Measurements from ENCODE around the gene HDHD5.

GRCh38 chr22:17118342-17118741 is 40.7 kb downstream of the HDHD5 start:
- TF ChIP-seq, protein P1, sequence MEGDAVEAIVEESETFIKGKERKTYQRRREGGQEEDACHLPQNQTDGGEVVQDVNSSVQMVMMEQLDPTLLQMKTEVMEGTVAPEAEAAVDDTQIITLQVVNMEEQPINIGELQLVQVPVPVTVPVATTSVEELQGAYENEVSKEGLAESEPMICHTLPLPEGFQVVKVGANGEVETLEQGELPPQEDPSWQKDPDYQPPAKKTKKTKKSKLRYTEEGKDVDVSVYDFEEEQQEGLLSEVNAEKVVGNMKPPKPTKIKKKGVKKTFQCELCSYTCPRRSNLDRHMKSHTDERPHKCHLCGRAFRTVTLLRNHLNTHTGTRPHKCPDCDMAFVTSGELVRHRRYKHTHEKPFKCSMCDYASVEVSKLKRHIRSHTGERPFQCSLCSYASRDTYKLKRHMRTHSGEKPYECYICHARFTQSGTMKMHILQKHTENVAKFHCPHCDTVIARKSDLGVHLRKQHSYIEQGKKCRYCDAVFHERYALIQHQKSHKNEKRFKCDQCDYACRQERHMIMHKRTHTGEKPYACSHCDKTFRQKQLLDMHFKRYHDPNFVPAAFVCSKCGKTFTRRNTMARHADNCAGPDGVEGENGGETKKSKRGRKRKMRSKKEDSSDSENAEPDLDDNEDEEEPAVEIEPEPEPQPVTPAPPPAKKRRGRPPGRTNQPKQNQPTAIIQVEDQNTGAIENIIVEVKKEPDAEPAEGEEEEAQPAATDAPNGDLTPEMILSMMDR (conservative IDR thresholded peaks at IDR 0.05 in 1 of 2, IDR thresholded peaks at IDR 0.05 in 1 of 2; ENCODE audit: extremely low read depth in 1 of 2, insufficient read depth in 1 of 2, low read depth in 1 of 2, low read length in 2 of 2): no peak
- no peak for TF ChIP-seq EZH2 (IDR thresholded peaks at IDR 0.05; ENCODE audit: borderline replicate concordance, low read length)

Measured in mammary epithelial cell (primary cell).